NCI-H128 (cell line): Measurements from ENCODE around the gene H6PD.
A peak's percentile ranks its signal among the peaks of the same experiment; 100 is the strongest.

Experiments
- DNase-seq: peaks from one replicate; lab custom pipeline; 2025; ENCODE audit not compliant: unreplicated experiment; lab: John Stamatoyannopoulos, UW

Gene H6PD

DNA sequence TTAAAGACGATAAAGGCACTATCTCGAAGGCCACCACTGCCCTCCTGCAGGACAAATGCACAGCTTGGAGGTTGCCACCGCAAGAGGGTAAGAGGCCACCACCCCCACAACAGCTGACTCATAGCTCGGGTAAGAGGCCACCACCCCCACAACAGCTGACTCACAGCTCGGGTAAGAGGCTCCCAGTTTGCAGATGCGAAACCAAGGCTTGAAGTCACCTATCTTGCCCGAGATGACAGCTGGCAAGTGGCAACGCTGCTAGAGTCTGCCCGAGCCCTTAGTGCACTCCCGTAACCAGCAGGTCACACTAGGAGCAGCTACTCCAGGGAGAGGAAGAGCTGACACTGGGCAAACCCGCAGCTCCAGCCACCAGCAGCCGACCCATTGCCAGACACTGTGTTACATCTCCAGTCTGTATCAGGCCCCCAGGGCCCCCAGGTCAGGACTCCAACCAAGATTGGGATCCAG, 41.0 kb downstream of the H6PD start:
- DNase-seq = no peak

GRCh38 chr1:9278116-9278515, 43.5 kb downstream of the H6PD start:
- no peak for DNase-seq

GRCh38 chr1:9278585-9279153, 44.1 kb downstream of the H6PD start:
- DNase-seq = no peak

GRCh38 chr1:9279172-9279840, 44.7 kb downstream of the H6PD start:
- DNase-seq = no peak

DNA sequence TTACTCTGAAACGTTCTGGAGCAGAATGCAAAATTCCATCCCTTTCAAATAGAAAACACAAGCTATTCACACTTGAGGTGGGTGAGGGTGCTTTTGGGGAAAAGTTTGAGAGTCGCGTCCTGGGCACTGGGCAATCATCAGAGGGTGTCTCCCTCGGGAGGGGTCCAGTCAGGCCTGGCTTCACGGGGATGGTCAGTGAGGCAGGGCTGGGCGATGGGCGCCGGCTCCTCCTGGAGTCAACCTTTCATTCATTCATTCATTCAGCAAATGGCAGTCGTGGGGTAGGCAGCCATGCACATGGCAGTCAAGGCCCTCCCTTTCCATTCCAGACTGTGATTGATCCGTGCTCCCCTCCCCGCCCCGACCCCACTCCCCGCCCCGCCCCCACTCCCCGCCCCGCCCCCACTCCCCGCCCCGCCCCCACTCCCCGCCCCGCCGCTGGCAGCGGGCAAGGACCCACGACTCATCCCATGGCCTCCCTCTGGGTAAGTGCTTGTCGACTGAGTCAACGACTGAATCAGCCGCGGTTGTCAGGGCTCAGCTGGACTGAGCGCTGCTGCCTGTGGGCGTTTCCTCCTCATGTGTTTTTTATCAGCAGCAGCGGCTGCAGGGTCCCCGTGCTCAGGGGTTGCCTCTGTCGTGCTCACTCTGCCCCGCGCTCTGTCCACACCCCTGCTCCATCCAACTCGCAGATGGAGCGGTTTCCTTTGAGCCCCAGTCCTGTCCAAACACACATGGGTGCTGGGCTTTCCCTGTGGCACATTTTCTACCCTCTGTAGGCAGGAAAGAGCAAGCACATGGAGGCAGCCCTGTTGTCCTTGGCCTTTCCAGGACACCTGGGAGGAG, 45.7 kb downstream of the H6PD start:
- DNase-seq = no peak

- no peak for DNase-seq
Measured at GRCh38 chr1:9281071-9281827, 46.7 kb downstream of the H6PD start.

GRCh38 chr1:9281908-9282695, 47.5 kb downstream of the H6PD start:
- no peak for DNase-seq

DNA sequence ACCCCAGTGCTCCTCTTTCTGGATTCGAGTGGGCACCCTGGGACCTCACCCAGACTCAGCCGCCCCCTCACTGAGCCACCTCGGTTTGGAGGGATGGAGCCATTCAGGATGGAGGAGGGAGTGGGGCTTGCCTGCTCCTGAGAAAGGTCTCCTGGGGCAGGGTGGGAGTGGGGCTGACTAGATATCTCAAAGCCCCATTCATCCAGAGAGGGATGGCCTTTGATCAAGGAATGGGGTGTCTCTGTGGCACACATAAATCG, 48.1 kb downstream of the H6PD start:
- no peak for DNase-seq

DNA sequence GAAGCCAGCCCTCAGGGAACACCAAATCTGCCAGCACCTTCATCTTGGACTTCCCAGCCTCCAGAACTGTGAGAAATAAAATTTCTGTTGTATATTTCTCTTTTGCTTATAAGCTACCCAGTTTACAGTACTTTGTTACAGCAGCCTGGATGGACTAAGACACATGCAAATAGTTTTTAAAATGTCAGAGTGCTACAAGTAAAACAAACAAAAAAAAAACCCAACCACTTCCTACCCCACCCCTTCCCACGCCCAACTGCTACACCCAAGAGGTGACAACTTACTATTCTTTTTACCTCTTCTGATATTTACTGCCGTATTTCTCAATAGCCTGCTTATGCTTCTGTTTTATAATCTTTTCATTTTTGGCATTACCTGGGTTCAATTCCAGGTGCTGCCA, 49.5 kb downstream of the H6PD start:
- no peak for DNase-seq

- DNase-seq = no peak
Measured at GRCh38 chr1:9286556-9286955, 52.0 kb downstream of the H6PD start.

- DNase-seq = peak; percentile 49
Measured at GRCh38 chr1:9289090-9289534, 54.5 kb downstream of the H6PD start.

DNA sequence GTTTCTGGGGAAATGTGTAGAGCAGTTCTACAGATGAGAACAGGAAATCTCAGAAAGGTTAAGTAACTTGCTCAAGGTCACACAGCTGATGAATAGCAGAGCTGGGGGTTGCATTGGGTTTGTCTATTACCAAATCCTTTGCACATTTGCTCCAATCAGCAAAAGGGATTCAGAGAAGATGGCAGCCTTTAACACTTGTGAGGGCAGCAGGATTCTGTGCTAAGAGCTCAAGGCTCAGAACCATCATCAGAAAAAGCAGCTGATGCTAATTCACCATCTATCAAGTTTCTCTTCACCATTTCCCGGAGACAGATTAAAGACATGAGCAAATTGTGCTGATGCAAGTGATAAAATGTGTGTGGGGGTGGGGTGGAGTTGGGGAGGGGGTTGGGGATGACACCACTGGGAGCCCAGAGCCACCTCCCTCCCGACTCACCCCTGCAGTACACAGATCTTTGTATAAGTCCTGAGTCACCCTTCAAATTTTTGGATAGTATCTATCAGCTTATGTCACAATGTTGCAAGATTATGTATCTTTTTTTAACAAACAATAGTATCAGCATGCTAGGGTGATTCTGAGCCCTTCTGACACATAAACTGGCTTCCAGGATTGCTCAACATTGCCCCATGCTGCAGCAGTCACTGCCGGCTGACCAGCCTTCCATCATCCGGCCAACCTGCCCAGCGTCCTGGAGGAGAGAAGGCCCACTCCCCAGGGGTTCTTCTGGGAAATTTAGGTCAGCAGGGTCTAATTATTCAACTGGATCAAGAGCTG, 55.3 kb downstream of the H6PD start:
- DNase-seq = no peak

DNA sequence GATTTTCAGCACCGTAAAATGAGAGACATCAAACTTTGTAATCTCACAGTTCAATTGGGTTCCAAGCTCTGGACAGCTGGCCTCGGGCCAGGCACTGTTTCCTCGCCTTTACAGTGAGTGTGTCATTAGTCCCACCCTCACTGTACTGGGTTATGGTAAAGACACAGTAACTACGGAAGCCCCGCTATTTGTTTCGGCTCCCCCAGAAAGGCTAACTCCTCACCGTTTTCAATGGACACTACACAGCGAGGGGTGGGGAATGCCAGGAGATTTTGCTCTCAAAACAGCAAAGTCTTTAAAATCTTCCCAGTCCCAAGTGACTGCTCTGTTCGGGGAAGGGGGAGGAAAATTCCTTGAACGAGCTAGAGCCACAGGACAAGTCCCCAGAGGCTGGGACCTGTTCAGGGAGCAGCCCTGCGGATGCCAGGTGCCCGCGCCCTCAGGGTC, 57.4 kb downstream of the H6PD start:
- no peak for DNase-seq

- peak; percentile 55 for DNase-seq
Measured at GRCh38 chr1:9292361-9293240, 58.0 kb downstream of the H6PD start, which contains the start of gene SPSB1. Gene SPSB1, plus strand, starts transcription at chr1:9292894. Its CDS starts 62,998 bp downstream, at chr1:9355892.

- no peak for DNase-seq
Measured at GRCh38 chr1:9293241-9293532, 58.6 kb downstream of the H6PD start.

- DNase-seq = no peak
Measured at GRCh38 chr1:9293533-9294404, 59.2 kb downstream of the H6PD start.

- no peak for DNase-seq
Measured at GRCh38 chr1:9294405-9294773, 59.8 kb downstream of the H6PD start.
